Neural cell (in vitro differentiated cells): Measurements from ENCODE around the gene ELMO1. TPM values are rescaled to one million over a fixed set of nuclear protein-coding genes. Genes with fewer than 3 reads are reported as not detected.

Experiments used
- H2AFZ ChIP-seq: fragments of 200-600, 300-800 bp; sonication (generic), shearing (Covaris generic); 2 replicates; pipeline ENCODE4 v1.6.0; 2014; ENCODE audit warnings: low read depth, mild to moderate bottlenecking, antibody characterized with exemption, low read length, moderate library complexity
- H3F3A ChIP-seq: fragments of 200-600 bp; shearing (Covaris generic); 2 replicates; pipeline ENCODE4 v1.6.1; 2016; ENCODE audit warnings: mild to moderate bottlenecking, moderate library complexity, mixed read lengths, antibody characterized with exemption, low read length; ENCODE audit not compliant: insufficient read depth, poor library complexity, severe bottlenecking
- H3K27ac ChIP-seq: fragments of 200-600, 300-800 bp; sonication (generic), shearing (Covaris generic); 2 replicates; pipeline ENCODE4 v1.5.1; 2014; ENCODE audit warnings: mild to moderate bottlenecking, low read length, moderate library complexity
- H3K27me3 ChIP-seq: fragments of 300-800, 200-600 bp; sonication (generic), shearing (Covaris generic); 2 replicates; pipeline ENCODE4 v1.6.0; 2014; ENCODE audit warnings: mild to moderate bottlenecking, low read depth, low read length, moderate library complexity; ENCODE audit not compliant: insufficient read depth
- H3K36me3 ChIP-seq: fragments of 300-800, 200-600 bp; sonication (generic), shearing (Covaris generic); 2 replicates; pipeline ENCODE4 v1.5.1; 2014; ENCODE audit warnings: mild to moderate bottlenecking, antibody characterized with exemption, low read length, moderate library complexity; ENCODE audit not compliant: insufficient read depth
- H3K4me2 ChIP-seq: fragments of 300-800, 200-600 bp; sonication (generic), shearing (Covaris generic); 2 replicates; pipeline ENCODE4 v1.6.0; 2014; ENCODE audit warnings: mild to moderate bottlenecking, low read length
- H3K4me3 ChIP-seq: fragments of 300-800, 200-600 bp; sonication (generic), shearing (Covaris generic); 2 replicates; pipeline ENCODE4 v1.5.1; 2014; ENCODE audit warnings: mild to moderate bottlenecking, low read length, moderate library complexity
- H3K79me2 ChIP-seq: fragments of 200-600 bp; shearing (Covaris generic); replicated peaks from 2 replicates; pipeline ENCODE4 v1.6.0; 2014; ENCODE audit warnings: mild to moderate bottlenecking, low read length, moderate library complexity; ENCODE audit not compliant: insufficient read depth
- H3K9ac ChIP-seq: fragments of 300-800, 200-600 bp; sonication (generic), shearing (Covaris generic); 2 replicates; pipeline ENCODE4 v1.6.1; 2016; ENCODE audit warnings: mild to moderate bottlenecking, low read length, mixed read lengths
- H3K9me2 ChIP-seq: fragments of 200-600 bp; shearing (Covaris generic); 2 replicates; pipeline ENCODE4 v1.6.1; 2016; ENCODE audit warnings: mild to moderate bottlenecking, low read length, mixed read lengths; ENCODE audit not compliant: insufficient read depth
- H3K9me3 ChIP-seq: fragments of 200-600, 300-800 bp; sonication (generic), shearing (Covaris generic); 2 replicates; pipeline ENCODE4 v1.6.1; 2016; ENCODE audit warnings: mild to moderate bottlenecking, mixed run types, low read length, moderate library complexity, mixed read lengths
- H4K20me1 ChIP-seq: fragments of 200-600 bp; shearing (Covaris generic); 2 replicates; pipeline ENCODE4 v1.6.1; 2016; ENCODE audit warnings: mild to moderate bottlenecking, mixed run types; ENCODE audit not compliant: insufficient read depth
- EP300 ChIP-seq: fragments of 450-650 bp; conservative IDR thresholded peaks from 2 replicates; pipeline ENCODE4 v1.6.1; 2014; ENCODE audit warnings: antibody characterized with exemption, mild to moderate bottlenecking, moderate library complexity; ENCODE audit not compliant: poor library complexity, severe bottlenecking
- EZH2 ChIP-seq: fragments of 200-600, 300-800 bp; shearing (Covaris generic), sonication (generic); IDR thresholded peaks from 2 replicates; pipeline ENCODE4 v1.6.1; 2014; ENCODE audit warnings: antibody characterized with exemption, low read length, borderline replicate concordance, mild to moderate bottlenecking; ENCODE audit not compliant: insufficient read depth, poor library complexity, severe bottlenecking
- MXI1 ChIP-seq: fragments of 450-650 bp; conservative IDR thresholded peaks from 2 replicates; pipeline ENCODE4 v1.6.1; 2014; ENCODE audit warnings: antibody characterized with exemption, mild to moderate bottlenecking; ENCODE audit not compliant: poor library complexity, severe bottlenecking
- POLR2AphosphoS5 ChIP-seq: IDR thresholded peaks from 2 replicates; pipeline ENCODE4 v1.6.1; 2012
- RAD21 ChIP-seq: fragments of 450-650 bp; conservative IDR thresholded peaks from 2 replicates; pipeline ENCODE4 v1.6.1; 2014; ENCODE audit warnings: antibody characterized with exemption, mild to moderate bottlenecking, moderate library complexity
- SMC3 ChIP-seq: fragments of 450-650 bp; conservative IDR thresholded peaks from 2 replicates; pipeline ENCODE4 v1.6.1; 2014; ENCODE audit warnings: antibody characterized with exemption, mild to moderate bottlenecking, moderate library complexity; ENCODE audit not compliant: poor library complexity
- TAF1 ChIP-seq: IDR thresholded peaks from 2 replicates; pipeline ENCODE4 v1.6.1; 2012; ENCODE audit warnings: low read depth
- polyA plus RNA-seq: library from polyadenylated mRNA; depleted of rRNA; stranded (reverse); fragments of >200 nt; gene quantifications from 2 replicates; pipeline ENCODE4 v1.2.3, GENCODE V29; 2014
- TF ChIP-seq, protein P1 (sequence below): fragments of 450-650 bp; IDR thresholded peaks from 2 replicates; pipeline ENCODE4 v1.5.1; 2014; ENCODE audit warnings: antibody characterized with exemption, mild to moderate bottlenecking, moderate library complexity; ENCODE audit not compliant: poor library complexity, severe bottlenecking
- TF ChIP-seq, protein P2 (sequence below): IDR thresholded peaks from 2 replicates; pipeline ENCODE4 v1.6.1; 2012; ENCODE audit warnings: borderline replicate concordance

ELMO1 gene
- polyA plus RNA-seq, 1 donor from 2014 or later, result 12.2 TPM

DNA sequence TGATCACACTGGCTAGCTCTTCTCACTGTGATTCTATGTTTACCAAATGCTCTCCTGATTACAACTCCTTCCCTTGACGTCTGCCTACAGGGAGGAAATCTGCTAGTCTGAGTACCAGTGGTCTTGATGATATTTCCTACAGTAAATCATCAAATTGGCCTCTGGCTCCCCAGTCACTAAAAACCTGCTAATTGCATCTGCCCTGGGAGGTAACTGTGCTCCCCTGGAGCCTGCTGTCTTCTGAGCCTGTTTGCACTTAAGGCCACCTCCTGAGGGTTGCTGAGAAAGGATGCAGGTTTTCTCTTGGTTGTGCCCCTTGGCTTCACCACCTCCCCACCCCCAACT is 56.0 kb downstream of the ELMO1 start:
- H2AFZ ChIP-seq, result no peak overlapping the region
- H3K36me3 ChIP-seq, result no peaks in the 10 kb centered on the region
- no peaks in the 10 kb centered on the region for H3K9me3 ChIP-seq
- no peak overlapping the region for H3K4me2 ChIP-seq
- no peaks in the 10 kb centered on the region for H3F3A ChIP-seq
- H4K20me1 ChIP-seq, result no peaks in the 10 kb centered on the region
- no peaks in the 10 kb centered on the region for H3K9me2 ChIP-seq
- H3K27ac ChIP-seq, result no peak overlapping the region
- H3K27me3 ChIP-seq, result no peaks in the 10 kb centered on the region
- TF ChIP-seq MXI1 (no peak), EP300 (no peak), EZH2 (no peak), POLR2AphosphoS5 (no peak), TAF1 (no peak), SMC3 (no peak), RAD21 (no peak)
- TF ChIP-seq, protein P1, sequence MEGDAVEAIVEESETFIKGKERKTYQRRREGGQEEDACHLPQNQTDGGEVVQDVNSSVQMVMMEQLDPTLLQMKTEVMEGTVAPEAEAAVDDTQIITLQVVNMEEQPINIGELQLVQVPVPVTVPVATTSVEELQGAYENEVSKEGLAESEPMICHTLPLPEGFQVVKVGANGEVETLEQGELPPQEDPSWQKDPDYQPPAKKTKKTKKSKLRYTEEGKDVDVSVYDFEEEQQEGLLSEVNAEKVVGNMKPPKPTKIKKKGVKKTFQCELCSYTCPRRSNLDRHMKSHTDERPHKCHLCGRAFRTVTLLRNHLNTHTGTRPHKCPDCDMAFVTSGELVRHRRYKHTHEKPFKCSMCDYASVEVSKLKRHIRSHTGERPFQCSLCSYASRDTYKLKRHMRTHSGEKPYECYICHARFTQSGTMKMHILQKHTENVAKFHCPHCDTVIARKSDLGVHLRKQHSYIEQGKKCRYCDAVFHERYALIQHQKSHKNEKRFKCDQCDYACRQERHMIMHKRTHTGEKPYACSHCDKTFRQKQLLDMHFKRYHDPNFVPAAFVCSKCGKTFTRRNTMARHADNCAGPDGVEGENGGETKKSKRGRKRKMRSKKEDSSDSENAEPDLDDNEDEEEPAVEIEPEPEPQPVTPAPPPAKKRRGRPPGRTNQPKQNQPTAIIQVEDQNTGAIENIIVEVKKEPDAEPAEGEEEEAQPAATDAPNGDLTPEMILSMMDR, result no peak
- TF ChIP-seq, protein P2, sequence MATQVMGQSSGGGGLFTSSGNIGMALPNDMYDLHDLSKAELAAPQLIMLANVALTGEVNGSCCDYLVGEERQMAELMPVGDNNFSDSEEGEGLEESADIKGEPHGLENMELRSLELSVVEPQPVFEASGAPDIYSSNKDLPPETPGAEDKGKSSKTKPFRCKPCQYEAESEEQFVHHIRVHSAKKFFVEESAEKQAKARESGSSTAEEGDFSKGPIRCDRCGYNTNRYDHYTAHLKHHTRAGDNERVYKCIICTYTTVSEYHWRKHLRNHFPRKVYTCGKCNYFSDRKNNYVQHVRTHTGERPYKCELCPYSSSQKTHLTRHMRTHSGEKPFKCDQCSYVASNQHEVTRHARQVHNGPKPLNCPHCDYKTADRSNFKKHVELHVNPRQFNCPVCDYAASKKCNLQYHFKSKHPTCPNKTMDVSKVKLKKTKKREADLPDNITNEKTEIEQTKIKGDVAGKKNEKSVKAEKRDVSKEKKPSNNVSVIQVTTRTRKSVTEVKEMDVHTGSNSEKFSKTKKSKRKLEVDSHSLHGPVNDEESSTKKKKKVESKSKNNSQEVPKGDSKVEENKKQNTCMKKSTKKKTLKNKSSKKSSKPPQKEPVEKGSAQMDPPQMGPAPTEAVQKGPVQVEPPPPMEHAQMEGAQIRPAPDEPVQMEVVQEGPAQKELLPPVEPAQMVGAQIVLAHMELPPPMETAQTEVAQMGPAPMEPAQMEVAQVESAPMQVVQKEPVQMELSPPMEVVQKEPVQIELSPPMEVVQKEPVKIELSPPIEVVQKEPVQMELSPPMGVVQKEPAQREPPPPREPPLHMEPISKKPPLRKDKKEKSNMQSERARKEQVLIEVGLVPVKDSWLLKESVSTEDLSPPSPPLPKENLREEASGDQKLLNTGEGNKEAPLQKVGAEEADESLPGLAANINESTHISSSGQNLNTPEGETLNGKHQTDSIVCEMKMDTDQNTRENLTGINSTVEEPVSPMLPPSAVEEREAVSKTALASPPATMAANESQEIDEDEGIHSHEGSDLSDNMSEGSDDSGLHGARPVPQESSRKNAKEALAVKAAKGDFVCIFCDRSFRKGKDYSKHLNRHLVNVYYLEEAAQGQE, result no peak
- H3K79me2 ChIP-seq, result no peaks in the 10 kb centered on the region
- H3K4me3 ChIP-seq, result no peak overlapping the region
- no peak overlapping the region for H3K9ac ChIP-seq

DNA sequence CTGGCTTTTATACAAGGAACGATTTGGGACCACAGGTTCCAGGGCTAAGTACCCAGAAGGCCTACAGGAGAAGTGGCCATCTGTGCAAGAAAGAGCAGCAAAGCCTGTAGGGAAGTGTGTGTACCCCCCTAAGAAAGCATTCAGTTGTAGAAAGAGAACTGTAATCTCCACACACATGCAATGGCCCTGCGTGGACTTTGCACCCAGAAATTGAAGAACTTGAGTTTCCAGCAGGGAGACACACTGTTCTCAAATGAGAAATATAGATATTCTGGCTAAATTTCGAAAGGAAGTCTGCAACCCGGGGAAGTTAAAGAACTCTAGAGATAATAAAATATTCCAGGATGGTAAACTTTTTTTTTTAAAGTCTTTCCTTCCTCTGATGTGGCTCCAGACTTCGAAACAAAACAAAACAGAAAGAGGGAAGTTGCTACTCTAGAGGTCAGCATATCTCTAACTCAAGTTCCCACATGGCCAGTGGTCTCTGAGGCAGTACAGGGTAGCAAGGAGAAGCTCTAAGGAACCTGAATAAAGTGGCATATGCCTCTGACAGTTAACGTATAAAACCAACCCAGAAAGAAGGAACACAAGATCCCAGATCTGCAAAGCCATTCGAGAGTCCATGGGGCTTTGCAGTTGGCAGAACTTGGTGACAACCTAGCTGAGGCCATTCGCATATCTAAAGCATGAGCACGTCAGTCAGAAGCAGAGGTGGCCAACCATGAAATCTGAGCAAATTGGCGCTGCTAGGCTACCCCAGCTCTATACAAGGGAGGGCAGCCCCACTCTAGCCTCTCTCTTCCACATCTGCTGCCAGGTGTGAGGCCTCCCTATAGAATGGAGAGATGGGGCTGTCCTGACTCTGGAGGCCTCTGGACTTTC is 56.6 kb downstream of the ELMO1 start:
- Histone ChIP-seq H3K79me2 (no peaks in the 10 kb centered on the region), H4K20me1 (no peaks in the 10 kb centered on the region), H3K9ac (no peak overlapping the region), H3K36me3 (no peaks in the 10 kb centered on the region), H3K4me3 (no peak overlapping the region), H2AFZ (no peak overlapping the region), H3K27ac (no peak overlapping the region), H3K27me3 (no peaks in the 10 kb centered on the region), H3K9me3 (no peaks in the 10 kb centered on the region), H3K9me2 (no peaks in the 10 kb centered on the region), H3K4me2 (no peak overlapping the region), H3F3A (no peaks in the 10 kb centered on the region)
- TF ChIP-seq MXI1 (no peak), POLR2AphosphoS5 (no peak), EP300 (no peak), TAF1 (no peak), RAD21 (no peak), EZH2 (no peak)
- TF ChIP-seq, protein P2, result no peak
- TF ChIP-seq, protein P1, result no peak
